Upper lobe of left lung (tissue), 6 donors: ENCODE measurements around the gene FAM83G. TPM values are rescaled to one million over a fixed set of nuclear protein-coding genes. Genes with fewer than 3 reads are reported as not detected.

Experiments
- ATAC-seq, 2 donors: fragments of 200-7000 bp; cut with Tn5 transposase; one replicate each; pipeline ENCODE4 v1.9.1; 2022; ENCODE audit warnings: mild to moderate bottlenecking in 2 of 2, moderate library complexity in 2 of 2; ENCODE audit not compliant: low FRiP score in 2 of 2
- DNase-seq, 2 donors: peaks; one replicate each; pipeline ENCODE4 v3.0.0-alpha.2; 2019 to 2020
- H3K27ac ChIP-seq, 4 donors: fragments of 200-600 bp; sonication (generic); one replicate each; pipeline ENCODE4 v1.5.1; 2016 to 2019
- H3K27me3 ChIP-seq, 4 donors: fragments of 200-600 bp; sonication (generic); one replicate each; pipeline ENCODE4 v1.5.1; 2017 to 2019
- H3K36me3 ChIP-seq, 4 donors: fragments of 200-600 bp; sonication (generic); one replicate each; pipeline ENCODE4 v1.5.1; 2016 to 2019
- H3K4me1 ChIP-seq, 4 donors: fragments of 200-600 bp; sonication (generic); one replicate each; pipeline ENCODE4 v1.5.1; 2018 to 2019
- H3K4me3 ChIP-seq, 4 donors: fragments of 200-600 bp; sonication (generic); one replicate each; pipeline ENCODE4 v1.5.1; 2017 to 2019; ENCODE audit warnings: mild to moderate bottlenecking in 2 of 4, moderate library complexity in 1 of 4
- H3K9me3 ChIP-seq, 4 donors: fragments of 200-600 bp; sonication (generic); one replicate each; pipeline ENCODE4 v1.5.1; 2018 to 2019
- CTCF ChIP-seq, 6 experiments: fragments of 450-650 bp in 4 of 6; fragments of 200-600 bp in 2 of 6; sonication (generic) in 2 of 6; IDR thresholded peaks; one replicate each; pipeline ENCODE4 v1.5.1; 2016 to 2019; ENCODE audit warnings: antibody characterized with exemption in 6 of 6
- EP300 ChIP-seq, 4 donors: sonication (generic); formaldehyde crosslinking; IDR thresholded peaks; one replicate each; pipeline ENCODE4 v1.5.1; 2017; ENCODE audit warnings: antibody characterized with exemption in 4 of 4, control low read depth in 2 of 4
- POLR2A ChIP-seq, 4 donors: fragments of 450-650 bp; IDR thresholded peaks; one replicate each; pipeline ENCODE4 v1.5.1; 2016 to 2017; ENCODE audit warnings: antibody characterized with exemption in 4 of 4, mild to moderate bottlenecking in 2 of 4
- POLR2AphosphoS5 ChIP-seq, 2 donors: sonication (generic); formaldehyde crosslinking; IDR thresholded peaks; one replicate each; pipeline ENCODE4 v1.5.1; 2017; ENCODE audit warnings: antibody characterized with exemption in 2 of 2
- WGBS, 2 donors: methylation state at CpG; one replicate each; pipeline ENCODE4 v1.1.5; 2017 to 2018; 5-methylcytosine and 5-hydroxymethylcytosine counted together
- total RNA-seq, 6 donors: library from RNA; depleted of rRNA in 4 of 6; stranded (reverse); fragments of >200 nt in 4 of 6; gene quantifications; one replicate each; pipeline versions ENCODE4 v1.1.0 to v1.2.1, GENCODE V29; 2016 to 2021
- donor health status: DM: no; HTN: no; CAD: no; lungs with moderate emphysema.
- donor health status: DM: no; HTN: yes; CAD: no; lungs with severe emphysema.

FAM83G gene
- total RNA-seq, 6 donors from 2014 or later, result 3.1 to 17.2 (median 11.2) TPM

- WGBS, 2 donors, result 62 to 72% methylated on average over 12 to 22 of the region's 23 CpGs
- no peak for TF ChIP-seq POLR2A (IDR thresholded peaks at IDR 0.05)
- no peak for TF ChIP-seq POLR2AphosphoS5 (IDR thresholded peaks at IDR 0.05)
- TF ChIP-seq EP300 (IDR thresholded peaks at IDR 0.05), result no peak
- TF ChIP-seq CTCF (IDR thresholded peaks at IDR 0.05), result no peak
- DNase-seq, result no peak
These were observed 35.3 kb downstream of the FAM83G start for GRCh38 chr17:18968945-18969887.

GRCh38 chr17:18968345-18968744 lies 36.2 kb downstream of the FAM83G start:
- WGBS, 2 donors, result 50 to 64% methylated on average over 2 to 3 of the region's 4 CpGs
- peaks cover 0 to 2% (median 0%) of the 10 kb centered on the region in 4 donors for H3K36me3 ChIP-seq
- H3K27ac ChIP-seq, result peak overlapping the region in 1 of 4 donors; percentile 51
- TF ChIP-seq EP300 (IDR thresholded peaks at IDR 0.05), result no peak
- no peak for TF ChIP-seq POLR2A (IDR thresholded peaks at IDR 0.05)
- TF ChIP-seq POLR2AphosphoS5 (IDR thresholded peaks at IDR 0.05), result no peak
- no peak for TF ChIP-seq CTCF (IDR thresholded peaks at IDR 0.05)
- H3K27me3 ChIP-seq, result no peaks in the 10 kb centered on the region
- peaks cover 0 to 22% (median 16%) of the 10 kb centered on the region in 4 donors for H3K4me1 ChIP-seq
- H3K4me3 ChIP-seq, result no peak overlapping the region
- no peaks in the 10 kb centered on the region for H3K9me3 ChIP-seq
- DNase-seq (no peak), ATAC-seq (no peak)

More at GRCh38 chr17:18968945-18969887, 35.3 kb downstream of the FAM83G start:
- Histone ChIP-seq H3K27ac (peak overlapping the region in 1 of 4 donors; percentile 51), H3K9me3 (no peaks in the 10 kb centered on the region), H3K27me3 (no peaks in the 10 kb centered on the region), H3K4me1 (peaks cover 0 to 22% (median 16%) of the 10 kb centered on the region in 4 donors), H3K4me3 (no peak overlapping the region), H3K36me3 (peaks cover 0 to 2% (median 0%) of the 10 kb centered on the region in 4 donors)
- peak in 1 of 2 donors; percentile 35 for ATAC-seq

GRCh38 chr17:18967916-18968315 lies 36.6 kb downstream of the FAM83G start:
- Histone ChIP-seq H3K36me3 (peaks cover 0 to 2% (median 0%) of the 10 kb centered on the region in 4 donors), H3K4me3 (no peak overlapping the region), H3K27me3 (no peaks in the 10 kb centered on the region), H3K9me3 (no peaks in the 10 kb centered on the region), H3K27ac (peak overlapping the region in 1 of 4 donors; percentile 51), H3K4me1 (peaks cover 0 to 22% (median 16%) of the 10 kb centered on the region in 4 donors)
- ATAC-seq, result no peak
- WGBS, 2 donors, result 26 to 34% methylated on average over 2 to 3 of the region's 4 CpGs
- no peak for DNase-seq
- TF ChIP-seq POLR2AphosphoS5 (IDR thresholded peaks at IDR 0.05) (no peak), CTCF (IDR thresholded peaks at IDR 0.05) (no peak), EP300 (IDR thresholded peaks at IDR 0.05) (no peak), POLR2A (IDR thresholded peaks at IDR 0.05) (no peak)

GRCh38 chr17:18966831-18967624 lies 37.5 kb downstream of the FAM83G start:
- Histone ChIP-seq H3K27ac (no peak overlapping the region), H3K27me3 (no peaks in the 10 kb centered on the region), H3K4me3 (no peak overlapping the region), H3K36me3 (peaks cover 0 to 2% (median 0%) of the 10 kb centered on the region in 4 donors), H3K4me1 (peaks cover 0 to 22% (median 16%) of the 10 kb centered on the region in 4 donors), H3K9me3 (no peaks in the 10 kb centered on the region)
- TF ChIP-seq CTCF (IDR thresholded peaks at IDR 0.05) (no peak), POLR2AphosphoS5 (IDR thresholded peaks at IDR 0.05) (no peak), EP300 (IDR thresholded peaks at IDR 0.05) (no peak), POLR2A (IDR thresholded peaks at IDR 0.05) (no peak)
- 61 to 62% methylated on average over 13 to 19 of the region's 19 CpGs for WGBS, 2 donors
- ATAC-seq, result no peak
- no peak for DNase-seq
